GM23248 (cell line): ENCODE results near the gene PTPRO. TPM values are rescaled to one million over a fixed set of nuclear protein-coding genes. Genes with fewer than 3 reads are reported as not detected.

Experiments used
- DNase-seq: peaks from one replicate; pipeline ENCODE4 v3.0.0-alpha.2; 2015
- H2AFZ ChIP-seq: fragments of 200-600 bp; sonication (generic); 2 replicates; pipeline ENCODE4 v1.6.1; 2016; ENCODE audit warnings: antibody characterized with exemption
- H3F3A ChIP-seq: fragments of 200-600 bp; sonication (generic); 2 replicates; pipeline ENCODE4 v1.6.1; 2016; ENCODE audit warnings: mild to moderate bottlenecking, antibody characterized with exemption, mixed run types; ENCODE audit not compliant: insufficient read depth
- H3K27ac ChIP-seq: fragments of 200-600 bp; sonication (generic); 2 replicates; pipeline ENCODE4 v1.5.1; 2016; ENCODE audit warnings: mild to moderate bottlenecking
- H3K27me3 ChIP-seq: fragments of 200-600 bp; sonication (generic); replicated peaks from 2 replicates; pipeline ENCODE4 v1.6.1; 2016; ENCODE audit warnings: mild to moderate bottlenecking; ENCODE audit not compliant: insufficient read depth
- H3K36me3 ChIP-seq: fragments of 200-600 bp; sonication (generic); 2 replicates; pipeline ENCODE4 v1.6.1; 2016; ENCODE audit warnings: low read depth, mild to moderate bottlenecking
- H3K4me1 ChIP-seq: fragments of 200-600 bp; sonication (generic); 2 replicates; pipeline ENCODE4 v1.6.1; 2016; ENCODE audit warnings: mild to moderate bottlenecking; ENCODE audit not compliant: insufficient read depth
- H3K4me2 ChIP-seq: fragments of 200-600 bp; sonication (generic); one replicate; pipeline ENCODE4 v1.6.1; 2016; ENCODE audit warnings: mild to moderate bottlenecking; ENCODE audit not compliant: unreplicated experiment
- H3K4me3 ChIP-seq: fragments of 200-600 bp; sonication (generic); 2 replicates; pipeline ENCODE4 v1.5.1; 2016; ENCODE audit warnings: mild to moderate bottlenecking
- H3K79me2 ChIP-seq: fragments of 200-600 bp; sonication (generic); 2 replicates; pipeline ENCODE4 v1.6.1; 2016; ENCODE audit warnings: mild to moderate bottlenecking; ENCODE audit not compliant: insufficient read depth
- H3K9ac ChIP-seq: fragments of 200-600 bp; sonication (generic); 2 replicates; pipeline ENCODE4 v1.6.1; 2016; ENCODE audit warnings: mild to moderate bottlenecking
- H3K9me2 ChIP-seq: fragments of 200-600 bp; sonication (generic); 2 replicates; pipeline ENCODE4 v1.6.1; 2016; ENCODE audit warnings: mixed run types, mild to moderate bottlenecking, moderate library complexity; ENCODE audit not compliant: insufficient read depth
- H3K9me3 ChIP-seq: fragments of 200-600 bp; sonication (generic); one replicate; pipeline ENCODE4 v1.6.1; 2017; ENCODE audit warnings: low read depth
- H4K20me1 ChIP-seq: fragments of 200-600 bp; sonication (generic); 2 replicates; pipeline ENCODE4 v1.6.0; 2016; ENCODE audit not compliant: insufficient read depth
- EZH2 ChIP-seq: fragments of 200-600 bp; sonication (generic); IDR thresholded peaks from 2 replicates; pipeline ENCODE4 v1.6.1; 2018; ENCODE audit warnings: antibody characterized with exemption, mild to moderate bottlenecking; ENCODE audit not compliant: insufficient read depth, poor library complexity, severe bottlenecking
- EZH2phosphoT487 ChIP-seq: fragments of 200-600 bp; sonication (generic); IDR thresholded peaks from 2 replicates; pipeline ENCODE4 v1.6.1; 2018; ENCODE audit warnings: antibody characterized with exemption, moderate library complexity, mild to moderate bottlenecking, low read depth; ENCODE audit not compliant: insufficient read depth
- WGBS, 2 experiments: methylation state at CpG; one replicate each; pipeline ENCODE4 v1.1.6; 2015 to 2017; ENCODE audit warnings: low lambda C conversion rate in 2 of 2, low coverage in 1 of 2; ENCODE audit errors: missing lambda C conversion rate in 2 of 2; 5-methylcytosine and 5-hydroxymethylcytosine counted together
- in situ Hi-C: fragments of 300-500 bp; cut with MboI; formaldehyde crosslinking; loops from 2 replicates; pipeline ENCODE4 v1.15.0; 2020
- polyA plus RNA-seq: library from polyadenylated mRNA; unstranded; fragments of >200 nt; fragmentation: Nextera tagmentation; extraction: Ambion mirVana; gene quantifications from 2 replicates; pipeline ENCODE4 v1.2.1, GENCODE V29; 2016
- total RNA-seq: library from RNA; depleted of rRNA; stranded (reverse); fragments of >200 nt; shearing (Covaris generic); gene quantifications from 2 replicates; pipeline ENCODE4 v1.2.3, GENCODE V29; 2014

Gene PTPRO
- total and polyA plus RNA-seq, 2 experiments from 2014 or later = 0.22 to 0.24 TPM

GRCh38 chr12:15488481-15488880 lies 166.2 kb downstream of the PTPRO start:
- TF ChIP-seq EZH2 = no peak
- TF ChIP-seq EZH2phosphoT487 = no peak
- H3F3A ChIP-seq = no peaks in the 10 kb centered on the region
- H3K27me3 ChIP-seq = no peaks in the 10 kb centered on the region; the same call in 1 of the 2 replicates
- in situ Hi-C loops = no loop called here
- H2AFZ ChIP-seq = no peak overlapping the region
- H3K4me2 ChIP-seq = no peak overlapping the region
- no peaks in the 10 kb centered on the region for H4K20me1 ChIP-seq
- DNase-seq = no peak
- no peaks in the 10 kb centered on the region for H3K9me2 ChIP-seq
- H3K79me2 ChIP-seq = no peaks in the 10 kb centered on the region
- no peak overlapping the region for H3K4me3 ChIP-seq
- H3K9ac ChIP-seq = no peak overlapping the region
- H3K27ac ChIP-seq = no peak overlapping the region
- no peaks in the 10 kb centered on the region for H3K36me3 ChIP-seq
- H3K4me1 ChIP-seq = no peaks in the 10 kb centered on the region
- H3K9me3 ChIP-seq = no peaks in the 10 kb centered on the region

DNA sequence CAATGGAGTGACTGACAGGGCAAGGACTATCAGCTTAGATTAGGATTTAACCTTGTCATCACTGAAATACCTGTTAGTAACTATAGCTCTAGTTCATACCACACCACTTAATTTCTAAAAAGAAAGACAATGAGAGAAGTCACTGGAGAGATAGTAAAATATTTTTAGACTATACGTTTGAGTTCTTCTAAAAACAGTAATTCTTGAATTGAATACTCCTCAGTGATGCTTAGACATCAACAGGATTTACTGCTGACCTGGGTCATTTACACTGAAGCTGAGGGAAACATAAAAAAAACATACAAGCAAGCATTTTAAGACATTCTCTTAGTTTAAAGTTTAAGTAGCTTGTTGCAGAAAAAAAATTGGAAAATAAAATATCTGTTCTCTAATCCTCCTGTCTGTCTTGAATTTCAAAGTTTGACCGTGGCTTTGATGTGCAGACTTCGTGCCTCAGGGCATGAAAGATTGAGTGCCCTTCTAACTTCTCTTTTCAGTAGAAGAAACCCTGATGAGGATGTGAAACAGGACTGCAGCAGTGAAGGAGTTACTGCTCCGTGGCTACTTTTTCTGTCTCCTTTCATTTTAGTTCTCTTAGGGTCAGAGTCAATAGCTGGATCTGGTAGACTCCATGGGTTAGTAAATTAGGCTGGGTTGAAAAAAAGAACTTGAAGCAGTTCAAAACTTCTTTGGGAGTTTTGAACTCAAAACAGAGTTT lies 172.2 kb downstream of the PTPRO start:
- no peak overlapping the region for H3K4me2 ChIP-seq
- H3K9me3 ChIP-seq = no peaks in the 10 kb centered on the region
- TF ChIP-seq EZH2 = no peak
- no peak for TF ChIP-seq EZH2phosphoT487
- peaks cover 17% of the 10 kb centered on the region for H3K27me3 ChIP-seq
- H3K9me2 ChIP-seq = no peaks in the 10 kb centered on the region
- no peaks in the 10 kb centered on the region for H3K79me2 ChIP-seq
- H3F3A ChIP-seq = no peaks in the 10 kb centered on the region
- no peak for DNase-seq
- H3K36me3 ChIP-seq = no peaks in the 10 kb centered on the region
- H3K4me3 ChIP-seq = no peak overlapping the region
- H3K4me1 ChIP-seq = no peaks in the 10 kb centered on the region
- in situ Hi-C loops = no loop called here
- 1 to 2% methylated on average over 4 of the region's 4 CpGs for WGBS, 2 experiments
- no peaks in the 10 kb centered on the region for H4K20me1 ChIP-seq
- H3K27ac ChIP-seq = no peak overlapping the region
- no peak overlapping the region for H3K9ac ChIP-seq
- H2AFZ ChIP-seq = no peak overlapping the region

DNA sequence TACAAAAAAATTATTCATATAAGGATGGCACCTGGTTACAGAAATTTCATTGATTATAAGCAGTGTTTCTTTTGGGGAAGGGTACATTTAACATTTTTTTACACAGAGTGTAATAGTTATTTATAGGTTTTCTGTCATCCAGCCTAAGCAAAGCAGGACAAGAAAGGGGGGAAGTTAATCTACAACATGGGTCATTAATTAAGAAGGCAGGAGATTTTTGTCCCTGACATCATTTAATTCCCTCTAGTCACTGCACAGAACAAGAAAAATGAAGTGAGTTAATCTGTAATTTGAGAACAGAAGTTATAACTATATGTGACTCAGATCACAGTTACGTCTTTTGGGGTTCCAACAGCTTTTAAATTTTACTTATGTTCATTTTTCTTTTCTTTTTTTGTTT lies 173.4 kb downstream of the PTPRO start:
- in situ Hi-C loops = no loop called here
- Histone ChIP-seq H3K79me2 (no peaks in the 10 kb centered on the region), H3K4me1 (no peaks in the 10 kb centered on the region), H3K9me3 (no peaks in the 10 kb centered on the region), H3K9me2 (no peaks in the 10 kb centered on the region), H2AFZ (no peak overlapping the region), H3K27me3 (peaks cover 17% of the 10 kb centered on the region), H3K27ac (no peak overlapping the region), H3F3A (no peaks in the 10 kb centered on the region), H4K20me1 (no peaks in the 10 kb centered on the region), H3K9ac (no peak overlapping the region), H3K4me3 (no peak overlapping the region), H3K4me2 (no peak overlapping the region), H3K36me3 (no peaks in the 10 kb centered on the region)
- no peak for DNase-seq
- TF ChIP-seq EZH2phosphoT487 = no peak
- no peak for TF ChIP-seq EZH2
- 0% methylated on average over 1 of the region's 1 CpG for WGBS, 2 experiments

DNA sequence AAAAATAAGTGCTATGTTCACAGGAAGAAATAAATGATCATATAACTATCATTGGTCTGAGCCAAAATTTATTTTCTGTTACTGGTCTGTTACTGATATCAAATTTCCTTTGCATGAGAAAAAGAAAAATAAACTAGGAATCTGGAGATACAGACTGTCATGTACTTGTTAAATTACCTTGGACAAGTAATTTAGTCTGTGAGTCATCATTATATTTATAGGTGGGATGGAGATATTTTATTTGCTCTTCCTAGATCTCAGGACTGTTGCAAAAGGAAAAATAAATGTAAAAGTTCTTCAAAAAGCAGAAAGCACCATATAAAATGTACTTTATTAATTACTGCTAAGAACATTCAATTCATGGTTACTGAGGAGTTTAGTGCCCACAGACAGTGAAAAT lies 174.4 kb downstream of the PTPRO start:
- no peak for TF ChIP-seq EZH2phosphoT487
- TF ChIP-seq EZH2 = no peak
- Histone ChIP-seq H3K27me3 (peaks cover 17% of the 10 kb centered on the region), H3K27ac (no peak overlapping the region), H3K4me2 (no peak overlapping the region), H3K79me2 (no peaks in the 10 kb centered on the region), H3K9ac (no peak overlapping the region), H3K4me3 (no peak overlapping the region), H3K36me3 (no peaks in the 10 kb centered on the region), H3F3A (no peaks in the 10 kb centered on the region), H4K20me1 (no peaks in the 10 kb centered on the region), H3K9me2 (no peaks in the 10 kb centered on the region), H3K9me3 (no peaks in the 10 kb centered on the region), H2AFZ (no peak overlapping the region), H3K4me1 (no peaks in the 10 kb centered on the region)
- no peak for DNase-seq
- in situ Hi-C loops = no loop called here

- Histone ChIP-seq H3K4me1 (no peaks in the 10 kb centered on the region), H3K4me3 (no peak overlapping the region), H3K36me3 (no peaks in the 10 kb centered on the region), H3F3A (no peaks in the 10 kb centered on the region), H2AFZ (no peak overlapping the region), H4K20me1 (no peaks in the 10 kb centered on the region), H3K9ac (no peak overlapping the region), H3K27ac (no peak overlapping the region), H3K9me2 (no peaks in the 10 kb centered on the region), H3K27me3 (peaks cover 17% of the 10 kb centered on the region), H3K79me2 (no peaks in the 10 kb centered on the region), H3K9me3 (no peaks in the 10 kb centered on the region), H3K4me2 (no peak overlapping the region)
- TF ChIP-seq EZH2phosphoT487 = no peak
- TF ChIP-seq EZH2 = no peak
- in situ Hi-C loops = no loop called here
- DNase-seq = no peak
- WGBS, 2 experiments = 69 to 76% methylated on average over 4 of the region's 4 CpGs
These were observed 175.5 kb downstream of the PTPRO start for GRCh38 chr12:15497671-15498292.
